ENCODE data around the gene ARMH3. TPM values are rescaled to one million over a fixed set of nuclear protein-coding genes. Genes with fewer than 3 reads are reported as not detected.

ARMH3 gene
- total RNA-seq, 2 experiments from 2014 or later: 12.3 to 12.6 TPM

- H3K27ac Mint-ChIP-seq: no peak overlapping the region
- intact Hi-C loops (cut with micrococcal nuclease): no loop called here
- H3K27me3 Mint-ChIP-seq (ENCODE audit: low read depth): no peaks in the 10 kb centered on the region
These were observed 169.3 kb downstream of the ARMH3 start for GRCh38 chr10:101886521-101887312.

DNA sequence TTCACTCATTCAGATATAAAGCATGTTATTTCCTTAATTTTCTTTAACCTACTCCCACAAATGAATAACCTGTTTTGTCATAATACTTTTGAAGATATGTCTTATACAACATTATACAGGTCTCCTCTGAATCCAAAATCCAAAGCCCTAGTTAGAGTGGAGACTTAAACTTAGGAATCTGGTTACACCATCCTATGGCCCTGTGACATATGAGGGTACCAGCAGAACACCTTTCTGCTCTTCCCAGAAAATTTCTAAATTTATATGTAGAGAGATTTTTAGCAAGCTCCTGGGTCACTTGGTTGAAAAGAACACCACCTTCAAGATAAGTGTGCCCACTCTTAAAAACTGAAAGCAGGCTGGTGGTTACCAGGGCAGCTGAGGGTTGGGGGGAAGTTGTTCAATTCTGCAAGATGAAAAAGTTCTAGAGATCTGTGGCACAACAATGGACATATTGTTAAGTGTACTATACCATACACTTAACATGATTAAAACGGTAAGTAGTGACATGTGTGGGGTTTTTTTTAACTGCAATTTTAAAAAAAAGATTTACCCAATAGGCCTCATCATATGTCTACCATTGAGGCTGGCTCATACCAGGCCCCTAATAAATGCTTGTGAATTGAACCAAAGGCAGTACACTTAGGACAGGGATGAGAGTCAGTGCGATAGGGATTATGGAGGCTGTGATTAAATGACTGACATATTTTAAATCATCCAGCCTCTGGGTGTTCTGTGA lies 174.8 kb downstream of the ARMH3 start:
- no peak for DNase-seq
- intact Hi-C loops (cut with micrococcal nuclease): no loop called here
- H3K4me1 Mint-ChIP-seq (ENCODE audit: low read depth): peaks cover 4% of the 10 kb centered on the region
- no peak overlapping the region for H3K4me3 Mint-ChIP-seq
- no peak overlapping the region for H3K27ac Mint-ChIP-seq
- no peaks in the 10 kb centered on the region for H3K9me3 Mint-ChIP-seq
- H3K27me3 Mint-ChIP-seq (ENCODE audit: low read depth): no peaks in the 10 kb centered on the region
- CTCF ChIA-PET: interaction anchor here (0.6 to 2.6 kb wide), 4 partner anchors 9 to 198 kb away, joined by 3 to 7 read pairs (median 4); no protein-coding TSS in a partner anchor
- H3K36me3 Mint-ChIP-seq (ENCODE audit: low read depth): no peaks in the 10 kb centered on the region

More at GRCh38 chr10:101886521-101887312, 169.3 kb downstream of the ARMH3 start:
- Mint-ChIP-seq H3K4me1 (ENCODE audit: low read depth) (peaks cover 5% of the 10 kb centered on the region), H3K36me3 (ENCODE audit: low read depth) (no peaks in the 10 kb centered on the region), H3K4me3 (no peak overlapping the region), H3K9me3 (no peaks in the 10 kb centered on the region)
- CTCF ChIA-PET: interaction anchor here (2.9 to 5.4 kb wide), 3 partner anchors 46 to 186 kb away, joined by 16 to 57 read pairs (median 25); no protein-coding TSS in a partner anchor
- DNase-seq: no peak

GRCh38 chr10:101880232-101880573 lies 175.8 kb downstream of the ARMH3 start:
- Mint-ChIP-seq H3K4me3 (no peak overlapping the region), H3K27ac (no peak overlapping the region), H3K27me3 (ENCODE audit: low read depth) (no peaks in the 10 kb centered on the region), H3K4me1 (ENCODE audit: low read depth) (peaks cover 6% of the 10 kb centered on the region), H3K9me3 (no peaks in the 10 kb centered on the region), H3K36me3 (ENCODE audit: low read depth) (no peaks in the 10 kb centered on the region)
- intact Hi-C loops (cut with micrococcal nuclease): no loop called here
- CTCF ChIA-PET: interaction anchor here (0.6 to 2.6 kb wide), 4 partner anchors 10 to 199 kb away, joined by 3 to 7 read pairs (median 4); no protein-coding TSS in a partner anchor
- DNase-seq: no peak

GRCh38 chr10:101879456-101880231 lies 176.3 kb downstream of the ARMH3 start:
- Mint-ChIP-seq H3K4me3 (no peak overlapping the region), H3K27ac (no peak overlapping the region), H3K36me3 (ENCODE audit: low read depth) (no peaks in the 10 kb centered on the region), H3K9me3 (no peaks in the 10 kb centered on the region), H3K4me1 (ENCODE audit: low read depth) (peaks cover 7% of the 10 kb centered on the region), H3K27me3 (ENCODE audit: low read depth) (no peaks in the 10 kb centered on the region)
- CTCF ChIA-PET: interaction anchor here (1.4 to 2.6 kb wide), 3 partner anchors 9 to 130 kb away, joined by 3 to 7 read pairs (median 4); no protein-coding TSS in a partner anchor
- intact Hi-C loops (cut with micrococcal nuclease): no loop called here
- DNase-seq: no peak

DNA sequence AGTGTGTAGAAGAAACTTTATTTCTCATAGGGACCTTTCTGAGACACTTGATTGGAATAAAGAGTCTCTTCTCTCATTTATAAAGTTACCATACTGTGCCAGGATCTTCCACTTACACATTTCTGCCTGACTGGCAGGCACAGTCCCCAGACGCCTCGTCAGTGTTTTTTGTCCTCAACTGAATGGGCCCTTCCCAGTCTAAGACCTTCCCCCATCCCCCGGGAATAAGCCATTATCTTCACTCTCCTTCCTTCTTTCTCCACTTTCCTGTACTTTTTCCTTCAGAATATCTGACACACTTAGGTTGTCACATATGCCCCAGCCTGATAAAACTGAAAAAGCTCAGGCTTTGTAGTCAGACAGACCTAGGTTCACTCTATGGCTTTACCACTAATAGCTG lies 177.1 kb downstream of the ARMH3 start:
- Mint-ChIP-seq H3K36me3 (ENCODE audit: low read depth) (no peaks in the 10 kb centered on the region), H3K27me3 (ENCODE audit: low read depth) (no peaks in the 10 kb centered on the region), H3K4me1 (ENCODE audit: low read depth) (peaks cover 7% of the 10 kb centered on the region), H3K4me3 (no peak overlapping the region), H3K27ac (no peak overlapping the region), H3K9me3 (no peaks in the 10 kb centered on the region)
- CTCF ChIA-PET: interaction anchor here (0.6 to 2.6 kb wide), 3 partner anchors 9 to 131 kb away, joined by 3 to 7 read pairs (median 4); no protein-coding TSS in a partner anchor
- intact Hi-C loops (cut with micrococcal nuclease): no loop called here
- no peak for DNase-seq

GRCh38 chr10:101875068-101875688 lies 180.8 kb downstream of the ARMH3 start:
- intact Hi-C loops (cut with micrococcal nuclease): no loop called here
- CTCF ChIA-PET: interaction anchor here (0.7 to 1.0 kb wide), 2 partner anchors 10 to 39 kb away, joined by 3 to 4 read pairs; no protein-coding TSS in a partner anchor
- Mint-ChIP-seq H3K27ac (no peak overlapping the region), H3K9me3 (no peaks in the 10 kb centered on the region), H3K36me3 (ENCODE audit: low read depth) (peaks cover 5% of the 10 kb centered on the region), H3K4me3 (no peak overlapping the region), H3K27me3 (ENCODE audit: low read depth) (no peaks in the 10 kb centered on the region), H3K4me1 (ENCODE audit: low read depth) (peaks cover 7% of the 10 kb centered on the region)
- no peak for DNase-seq

GRCh38 chr10:101874252-101874651 lies 181.7 kb downstream of the ARMH3 start:
- H3K27me3 Mint-ChIP-seq (ENCODE audit: low read depth): no peaks in the 10 kb centered on the region
- H3K36me3 Mint-ChIP-seq (ENCODE audit: low read depth): peaks cover 5% of the 10 kb centered on the region
- no peaks in the 10 kb centered on the region for H3K9me3 Mint-ChIP-seq
- peaks cover 7% of the 10 kb centered on the region for H3K4me1 Mint-ChIP-seq (ENCODE audit: low read depth)
- no peak overlapping the region for H3K27ac Mint-ChIP-seq
- H3K4me3 Mint-ChIP-seq: no peak overlapping the region
- intact Hi-C loops (cut with micrococcal nuclease): no loop called here
- CTCF ChIA-PET: interaction anchor here (1.0 kb wide), 1 partner anchor 9 kb away, joined by 4 read pairs; no protein-coding TSS in a partner anchor
- no peak for DNase-seq

- H3K27ac Mint-ChIP-seq: no peak overlapping the region
- H3K27me3 Mint-ChIP-seq (ENCODE audit: low read depth): no peaks in the 10 kb centered on the region
- CTCF ChIA-PET: no interaction called here
These were observed 188.0 kb downstream of the ARMH3 start for GRCh38 chr10:101867931-101868330.

GRCh38 chr10:101859530-101859929 lies 196.4 kb downstream of the ARMH3 start:
- intact Hi-C loops (cut with micrococcal nuclease): no loop called here

More at GRCh38 chr10:101867931-101868330, 188.0 kb downstream of the ARMH3 start:
- Mint-ChIP-seq H3K36me3 (ENCODE audit: low read depth) (peaks cover 22% of the 10 kb centered on the region), H3K4me1 (ENCODE audit: low read depth) (no peaks in the 10 kb centered on the region), H3K4me3 (no peak overlapping the region), H3K9me3 (no peaks in the 10 kb centered on the region)
- DNase-seq: no peak
- intact Hi-C loops (cut with micrococcal nuclease): no loop called here

GRCh38 chr10:101858723-101859500 lies 197.1 kb downstream of the ARMH3 start:
- Mint-ChIP-seq H3K27ac (no peak overlapping the region), H3K27me3 (ENCODE audit: low read depth) (no peaks in the 10 kb centered on the region), H3K4me1 (ENCODE audit: low read depth) (no peaks in the 10 kb centered on the region), H3K36me3 (ENCODE audit: low read depth) (peaks cover 20% of the 10 kb centered on the region), H3K9me3 (peaks cover 5% of the 10 kb centered on the region), H3K4me3 (no peak overlapping the region)
- CTCF ChIA-PET: interaction anchor here (0.6 to 3.0 kb wide), 7 partner anchors 18 to 215 kb away, joined by 3 to 23 read pairs (median 3); no protein-coding TSS in a partner anchor
- DNase-seq: no peak
- intact Hi-C loops (cut with micrococcal nuclease): no loop called here

More at GRCh38 chr10:101859530-101859929, 196.4 kb downstream of the ARMH3 start:
- Mint-ChIP-seq H3K4me1 (ENCODE audit: low read depth) (no peaks in the 10 kb centered on the region), H3K9me3 (peaks cover 5% of the 10 kb centered on the region), H3K4me3 (no peak overlapping the region), H3K27me3 (ENCODE audit: low read depth) (no peaks in the 10 kb centered on the region), H3K27ac (no peak overlapping the region), H3K36me3 (ENCODE audit: low read depth) (peaks cover 23% of the 10 kb centered on the region)
- DNase-seq: no peak
- CTCF ChIA-PET: interaction anchor here (0.6 to 3.0 kb wide), 4 partner anchors 18 to 214 kb away, joined by 3 to 23 read pairs (median 10); no protein-coding TSS in a partner anchor

Measured in activated naive CD4-positive, alpha-beta T cell treated with anti-CD3 and anti-CD28 coated beads for 36 hours (primary cell).